ENCODE results near the gene DDRGK1.
"Not testable (repeated sequence)": the region's sequence is repeated elsewhere in the genome, so short reads cannot be mapped to it uniquely, and the experiment has no call there.

The DDRGK1 gene

GRCh38 chr20:3164043-3164762 is 40.3 kb downstream of the DDRGK1 start:
- H3K9me3 ChIP-seq (ENCODE audit: control insufficient read depth, insufficient read depth, low read length): no peaks in the 10 kb centered on the region
- H3K4me1 ChIP-seq (ENCODE audit: insufficient read depth, low read length): peaks cover 12% of the 10 kb centered on the region
- no peak overlapping the region for H3K9ac ChIP-seq (ENCODE audit: low read depth, low read length)
- no peaks in the 10 kb centered on the region for H3K36me3 ChIP-seq (ENCODE audit: insufficient read depth, low read length)

- Histone ChIP-seq H3K9ac (ENCODE audit: low read depth, low read length) (no peak overlapping the region), H3K36me3 (ENCODE audit: insufficient read depth, low read length) (no peaks in the 10 kb centered on the region), H3K4me1 (ENCODE audit: insufficient read depth, low read length) (peaks cover 6% of the 10 kb centered on the region; the same call in 1 of the 2 replicates), H3K9me3 (ENCODE audit: control insufficient read depth, insufficient read depth, low read length) (no peaks in the 10 kb centered on the region)
Observed at GRCh38 chr20:3163099-3164042, 41.1 kb downstream of the DDRGK1 start.

- Histone ChIP-seq H3K4me1 (ENCODE audit: insufficient read depth, low read length) (peaks cover 11% of the 10 kb centered on the region; the same call in 1 of the 2 replicates), H3K9ac (ENCODE audit: low read depth, low read length) (no peak overlapping the region), H3K9me3 (ENCODE audit: control insufficient read depth, insufficient read depth, low read length) (no peaks in the 10 kb centered on the region), H3K36me3 (ENCODE audit: insufficient read depth, low read length) (no peaks in the 10 kb centered on the region)
Observed at GRCh38 chr20:3162080-3162611, 42.3 kb downstream of the DDRGK1 start.

GRCh38 chr20:3161316-3162079 is 43.0 kb downstream of the DDRGK1 start:
- H3K36me3 ChIP-seq (ENCODE audit: insufficient read depth, low read length): no peaks in the 10 kb centered on the region
- H3K9ac ChIP-seq (ENCODE audit: low read depth, low read length): no peak overlapping the region
- no peaks in the 10 kb centered on the region for H3K9me3 ChIP-seq (ENCODE audit: control insufficient read depth, insufficient read depth, low read length)
- H3K4me1 ChIP-seq (ENCODE audit: insufficient read depth, low read length): peaks cover 11% of the 10 kb centered on the region; the same call in 1 of the 2 replicates

DNA sequence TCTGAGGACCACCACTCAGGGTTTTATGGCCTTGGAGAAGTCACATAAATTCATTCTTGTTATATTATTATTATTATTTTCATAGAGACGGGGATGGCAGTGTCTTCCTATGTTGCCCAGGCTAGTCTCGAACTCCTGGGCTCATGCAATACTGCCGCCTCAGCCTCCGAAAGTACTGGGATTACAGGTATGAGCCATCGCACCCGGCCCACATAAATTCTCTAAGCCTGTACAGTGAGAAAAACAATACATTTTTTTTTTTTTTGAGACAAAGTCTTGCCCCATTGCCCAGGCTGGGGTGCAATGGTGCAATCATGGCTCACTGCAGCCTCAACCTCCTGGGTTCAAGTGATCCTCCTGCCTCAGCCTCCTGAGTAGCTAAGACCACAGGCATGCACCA is 44.1 kb downstream of the DDRGK1 start:
- Histone ChIP-seq H3K36me3 (ENCODE audit: insufficient read depth, low read length) (no peaks in the 10 kb centered on the region), H3K4me1 (ENCODE audit: insufficient read depth, low read length) (peaks cover 11% of the 10 kb centered on the region; the same call in 1 of the 2 replicates), H3K9ac (ENCODE audit: low read depth, low read length) (peak overlapping the region; percentile 87; the same call in 1 of the 2 replicates), H3K9me3 (ENCODE audit: control insufficient read depth, insufficient read depth, low read length) (no peaks in the 10 kb centered on the region)

- H3K9ac ChIP-seq (ENCODE audit: low read depth, low read length): peak overlapping the region; percentile 87
- H3K36me3 ChIP-seq (ENCODE audit: insufficient read depth, low read length): no peaks in the 10 kb centered on the region; the same call in 1 of the 2 replicates
- H3K4me1 ChIP-seq (ENCODE audit: insufficient read depth, low read length): peaks cover 11% of the 10 kb centered on the region; the same call in 1 of the 2 replicates
- no peaks in the 10 kb centered on the region for H3K9me3 ChIP-seq (ENCODE audit: control insufficient read depth, insufficient read depth, low read length)
Observed at GRCh38 chr20:3158968-3159431, 45.5 kb downstream of the DDRGK1 start.

GRCh38 chr20:3157817-3158216 is 46.7 kb downstream of the DDRGK1 start:
- peaks cover 11% of the 10 kb centered on the region; the same call in 1 of the 2 replicates for H3K4me1 ChIP-seq (ENCODE audit: insufficient read depth, low read length)
- no peak overlapping the region; the same call in 1 of the 2 replicates for H3K9ac ChIP-seq (ENCODE audit: low read depth, low read length)
- no peaks in the 10 kb centered on the region for H3K9me3 ChIP-seq (ENCODE audit: control insufficient read depth, insufficient read depth, low read length)
- H3K36me3 ChIP-seq (ENCODE audit: insufficient read depth, low read length): no peaks in the 10 kb centered on the region; the same call in 1 of the 2 replicates

- H3K9ac ChIP-seq (ENCODE audit: low read depth, low read length): no peak overlapping the region
- H3K9me3 ChIP-seq (ENCODE audit: control insufficient read depth, insufficient read depth, low read length): no peaks in the 10 kb centered on the region
- peaks cover 9% of the 10 kb centered on the region; the same call in 1 of the 2 replicates for H3K4me1 ChIP-seq (ENCODE audit: insufficient read depth, low read length)
Observed at GRCh38 chr20:3156811-3157619, 47.5 kb downstream of the DDRGK1 start.

GRCh38 chr20:3152057-3152644 is 52.3 kb downstream of the DDRGK1 start:
- H3K36me3 ChIP-seq (ENCODE audit: insufficient read depth, low read length): peaks cover 11% of the 10 kb centered on the region
- H3K9ac ChIP-seq (ENCODE audit: low read depth, low read length); H3K9me3 ChIP-seq (ENCODE audit: control insufficient read depth, insufficient read depth, low read length); H3K4me1 ChIP-seq (ENCODE audit: insufficient read depth, low read length): not testable (repeated sequence)

More at GRCh38 chr20:3156811-3157619, 47.5 kb downstream of the DDRGK1 start:
- no peaks in the 10 kb centered on the region; the same call in 1 of the 2 replicates for H3K36me3 ChIP-seq (ENCODE audit: insufficient read depth, low read length)

DNA sequence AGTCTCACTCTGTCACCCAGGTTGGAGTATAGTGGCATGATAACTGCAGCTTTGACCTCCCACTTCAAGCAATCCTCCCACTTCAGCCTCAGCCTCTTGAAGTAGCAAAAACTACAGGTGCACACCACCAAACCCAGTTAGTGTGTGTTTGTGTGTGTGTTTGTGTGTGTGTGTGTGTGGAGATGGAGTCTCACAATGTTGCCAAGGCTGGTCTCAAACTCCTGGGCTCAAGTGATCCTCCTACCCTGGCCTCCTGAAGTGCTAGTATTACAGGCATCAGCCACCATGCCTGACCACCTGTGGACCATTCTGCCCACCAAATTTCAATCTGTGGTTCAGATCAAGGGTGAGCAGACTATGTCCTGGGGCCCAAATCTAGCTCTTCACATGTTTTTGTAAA is 53.6 kb downstream of the DDRGK1 start:
- Histone ChIP-seq H3K36me3 (ENCODE audit: insufficient read depth, low read length) (peaks cover 11% of the 10 kb centered on the region), H3K9me3 (ENCODE audit: control insufficient read depth, insufficient read depth, low read length) (no peaks in the 10 kb centered on the region), H3K9ac (ENCODE audit: low read depth, low read length) (no peak overlapping the region), H3K4me1 (ENCODE audit: insufficient read depth, low read length) (no peaks in the 10 kb centered on the region)

DNA sequence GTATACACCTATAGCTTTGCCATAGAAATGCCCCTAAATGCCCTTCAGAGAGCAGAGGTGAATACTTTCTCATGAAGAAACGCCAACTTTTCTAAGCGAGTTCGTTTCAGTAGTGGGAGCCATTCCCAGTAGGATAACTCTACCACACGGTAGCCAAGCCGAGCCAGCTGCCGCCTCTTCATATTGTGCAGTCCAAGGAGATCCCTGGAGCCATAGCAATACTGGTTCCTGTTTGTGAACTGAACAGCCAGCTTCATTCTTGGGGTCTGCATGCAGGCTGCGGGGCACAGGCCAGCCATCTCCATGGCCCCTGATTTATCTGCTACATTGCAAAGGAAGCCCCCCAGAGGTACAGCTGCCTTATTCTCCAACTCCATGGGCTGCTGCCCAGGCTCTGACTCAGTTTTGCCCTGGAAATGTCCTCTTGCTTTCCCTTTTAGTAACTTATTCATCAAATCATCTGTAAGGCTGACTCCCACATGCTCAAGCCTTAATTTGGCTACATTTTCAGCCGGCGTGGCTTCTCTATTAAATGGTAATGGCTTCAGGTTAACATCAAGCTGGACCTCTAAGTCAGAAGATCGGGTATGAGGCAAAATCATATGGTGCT is 57.6 kb downstream of the DDRGK1 start:
- Histone ChIP-seq H3K4me1 (ENCODE audit: insufficient read depth, low read length) (no peaks in the 10 kb centered on the region), H3K9ac (ENCODE audit: low read depth, low read length) (no peak overlapping the region), H3K9me3 (ENCODE audit: control insufficient read depth, insufficient read depth, low read length) (no peaks in the 10 kb centered on the region), H3K36me3 (ENCODE audit: insufficient read depth, low read length) (peaks cover 11% of the 10 kb centered on the region; the same call in 1 of the 2 replicates)

- Histone ChIP-seq H3K9me3 (ENCODE audit: control insufficient read depth, insufficient read depth, low read length) (no peaks in the 10 kb centered on the region), H3K9ac (ENCODE audit: low read depth, low read length) (no peak overlapping the region), H3K36me3 (ENCODE audit: insufficient read depth, low read length) (no peaks in the 10 kb centered on the region), H3K4me1 (ENCODE audit: insufficient read depth, low read length) (no peaks in the 10 kb centered on the region)
Observed at GRCh38 chr20:3141757-3142156, 62.7 kb downstream of the DDRGK1 start.
